ENCODE results near the gene TPRG1L.
"Not testable (repeated sequence)": the region's sequence is repeated elsewhere in the genome, so short reads cannot be mapped to it uniquely, and the experiment has no call there.

Gene TPRG1L

DNA sequence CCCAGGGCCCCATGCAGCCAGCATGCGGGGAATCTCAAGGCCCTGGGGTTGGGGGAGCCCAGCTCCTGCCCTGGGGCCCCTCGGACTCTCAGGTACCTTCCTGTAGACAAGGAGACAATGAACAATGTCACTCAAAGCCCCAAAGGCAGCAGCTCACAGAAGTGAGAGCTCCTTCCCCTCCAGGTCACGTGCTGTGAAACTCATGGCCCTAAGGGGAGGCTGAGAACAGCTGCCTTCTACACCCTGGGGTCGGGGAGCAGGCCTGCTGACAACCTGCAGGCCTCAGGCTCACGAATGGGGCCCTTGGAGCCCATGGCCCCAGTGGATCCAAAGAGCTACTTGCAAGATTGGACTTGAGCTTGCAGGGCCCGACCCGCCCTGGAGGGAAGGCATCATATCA, 16.7 kb upstream of the TPRG1L start:
- in situ Hi-C loops (cut with MboI; ENCODE audit: low sequenced_read_pairs): no loop called here

DNA sequence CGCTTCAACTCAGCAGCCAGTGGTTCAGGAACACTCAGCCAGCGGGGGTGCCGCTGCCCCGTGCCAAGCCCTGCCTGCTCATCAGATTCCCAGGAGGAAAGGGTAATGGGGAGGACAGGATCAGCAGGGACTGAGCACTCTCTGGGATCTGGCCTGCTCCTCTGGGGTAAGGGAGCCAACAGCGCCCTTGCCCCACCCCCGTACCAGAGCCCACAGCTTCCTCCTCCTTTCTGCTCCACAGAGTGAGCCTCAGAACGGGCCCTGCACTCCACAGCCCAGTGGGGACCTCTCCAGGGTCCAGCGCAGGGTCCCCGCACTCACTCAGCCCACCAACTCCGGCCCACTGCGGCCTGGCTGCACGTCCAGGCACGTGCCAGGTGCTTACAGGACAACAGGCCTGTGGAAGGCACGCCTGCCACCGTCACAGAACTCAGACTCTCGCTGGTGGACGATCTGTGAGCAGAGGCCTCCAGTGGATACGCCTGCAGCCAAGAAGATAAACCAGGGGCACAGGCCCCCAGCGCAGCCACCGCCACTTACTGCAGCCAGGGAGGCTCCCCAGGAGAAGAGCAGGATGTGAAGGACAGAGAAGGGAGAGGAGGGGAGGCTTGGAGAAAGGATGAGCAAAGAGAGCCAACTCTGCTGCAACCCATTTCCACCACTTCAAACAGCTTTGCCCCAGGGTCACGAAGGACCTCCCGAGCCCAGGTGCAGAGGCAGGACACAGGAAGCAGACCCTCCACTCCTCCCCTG, 15.6 kb upstream of the TPRG1L start:
- in situ Hi-C loops (cut with MboI; ENCODE audit: low sequenced_read_pairs): no loop called here

DNA sequence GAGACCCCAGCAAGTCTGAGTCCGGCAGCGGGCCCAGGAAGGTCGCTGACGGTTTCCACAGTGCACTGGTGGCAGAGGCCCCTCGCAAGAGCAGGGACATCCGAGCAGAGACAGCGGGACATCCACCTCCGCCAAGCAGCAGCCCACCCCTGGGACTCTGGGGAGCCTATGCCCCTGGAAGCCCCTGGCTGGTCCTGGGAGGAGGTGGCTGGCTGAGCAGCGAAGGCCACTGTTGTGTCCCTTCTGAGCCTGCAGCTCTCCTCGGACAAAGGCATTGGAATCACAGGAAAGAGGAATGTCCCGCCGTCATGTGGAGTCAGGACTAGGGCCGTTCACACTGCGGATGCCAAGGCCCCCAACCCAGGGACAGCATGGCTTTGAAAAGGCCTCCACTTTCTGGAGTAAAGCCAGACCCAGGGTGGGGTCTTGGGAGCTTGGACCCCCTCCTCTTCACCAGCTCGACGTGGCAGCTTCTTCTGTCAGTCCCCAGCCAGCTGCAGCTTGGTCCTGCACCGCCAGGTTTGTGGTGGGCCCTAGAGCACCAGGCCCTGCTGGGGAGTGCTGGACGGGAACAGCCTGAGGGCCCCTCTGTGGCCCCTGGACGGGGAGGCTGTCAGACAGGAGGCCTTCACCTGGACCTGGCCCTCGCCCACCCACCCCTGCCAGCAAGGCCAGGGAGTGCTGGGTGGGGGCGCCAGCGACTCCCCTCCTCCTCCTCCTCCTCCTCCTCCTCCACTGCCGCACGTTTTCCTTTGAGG, 14.9 kb upstream of the TPRG1L start:
- in situ Hi-C loops (cut with MboI; ENCODE audit: low sequenced_read_pairs): no loop called here

DNA sequence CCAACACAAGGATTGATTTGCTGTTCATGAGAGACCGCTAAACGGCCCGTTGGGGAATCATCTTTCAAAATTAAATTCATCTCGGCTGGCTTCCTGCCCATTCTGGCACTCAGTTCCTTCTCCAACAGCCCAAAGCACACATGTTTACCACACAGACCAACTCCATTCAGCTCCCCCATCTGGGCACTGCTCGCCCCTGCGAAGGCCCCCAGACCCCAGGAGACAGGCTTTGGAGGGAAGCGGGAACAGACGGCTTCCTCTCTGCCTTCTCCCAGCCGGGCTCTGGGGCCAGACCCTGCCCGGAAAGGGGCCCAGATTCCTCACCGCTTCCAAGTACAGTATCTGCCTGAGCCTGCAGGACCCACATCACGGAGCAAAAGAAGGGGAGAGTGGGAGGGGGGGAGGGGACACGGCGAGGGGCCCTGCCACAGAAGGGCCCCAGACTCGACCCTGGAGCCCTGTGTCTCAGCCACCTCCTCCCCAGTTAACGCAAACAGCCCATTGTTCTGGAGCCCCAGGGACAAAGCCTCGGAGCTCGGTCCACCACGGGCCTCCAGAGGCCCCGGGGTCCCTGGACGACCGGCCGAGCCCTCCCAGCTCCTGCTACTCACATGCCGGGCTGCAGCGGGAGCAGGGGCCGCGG, 14.2 kb upstream of the TPRG1L start:
- in situ Hi-C loops (cut with MboI; ENCODE audit: low sequenced_read_pairs): no loop called here

DNA sequence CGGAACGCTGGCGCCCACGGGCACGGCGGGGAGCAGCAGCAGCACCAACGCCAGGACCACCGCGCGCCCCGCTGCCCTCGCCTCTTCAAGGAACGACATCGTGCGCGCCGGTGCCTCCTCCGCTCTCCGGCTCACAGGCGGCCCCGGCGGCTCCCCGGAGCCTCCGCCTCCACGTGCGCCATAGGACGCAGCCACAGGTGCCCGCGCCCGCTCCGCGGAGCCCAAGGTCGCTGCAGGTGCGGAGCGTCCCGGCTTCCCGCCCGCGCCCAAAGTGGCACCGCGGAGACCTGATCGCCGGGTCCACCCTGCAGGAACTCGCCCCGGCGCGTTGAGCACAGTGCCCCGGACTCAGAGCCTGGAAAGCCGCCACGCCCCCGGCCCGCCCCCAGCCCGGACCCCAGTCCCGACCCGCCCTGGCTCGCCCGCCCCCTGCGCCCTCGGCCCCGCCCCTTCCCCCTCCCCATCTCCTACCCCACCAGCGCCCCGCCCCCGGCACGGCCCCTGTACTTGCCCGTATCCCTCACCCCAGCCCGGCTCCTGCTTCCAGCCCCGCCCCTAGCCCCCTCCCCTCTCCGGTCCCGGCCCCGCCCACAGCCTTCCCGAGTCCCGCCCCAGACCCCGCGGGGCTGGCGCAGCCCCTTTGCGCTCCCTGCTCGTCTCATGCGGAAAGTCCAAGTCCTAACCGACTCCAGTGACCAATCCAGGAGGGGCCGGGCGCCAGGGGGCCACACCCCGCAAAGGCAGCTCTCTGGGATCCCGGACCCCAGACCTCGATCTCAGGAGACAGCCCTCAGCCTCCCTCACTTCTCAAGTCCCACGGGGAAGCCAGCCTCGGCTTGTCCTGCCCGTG, 13.4 kb upstream of the TPRG1L start, which contains the start of gene MEGF6:
MEGF6 (minus strand) TSS at position 339 of the 850 bp plus-strand sequence; CDS start at position 99, 240 bp downstream.
- in situ Hi-C loops (cut with MboI; ENCODE audit: low sequenced_read_pairs): no loop called here

DNA sequence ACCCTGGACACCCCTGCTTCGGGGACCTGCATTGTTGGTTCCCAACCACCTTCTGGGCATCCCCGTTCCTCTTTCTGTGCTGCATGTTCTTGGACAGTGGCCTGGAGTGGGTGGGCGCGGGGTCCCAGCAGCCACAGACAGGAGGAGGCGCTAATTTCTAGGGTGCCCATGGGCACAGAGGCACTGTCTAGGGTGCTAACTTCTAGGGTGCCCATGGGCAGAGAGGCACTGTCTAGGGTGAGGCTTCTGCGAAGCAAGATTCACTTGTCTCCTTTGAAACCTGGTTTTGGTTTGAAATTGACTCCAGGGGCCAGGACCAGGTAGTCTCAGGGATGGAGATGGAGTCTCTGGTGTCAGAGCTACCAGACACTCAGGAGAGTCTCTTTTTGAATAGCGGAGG, 12.7 kb upstream of the TPRG1L start:
- in situ Hi-C loops (cut with MboI; ENCODE audit: low sequenced_read_pairs): no loop called here

DNA sequence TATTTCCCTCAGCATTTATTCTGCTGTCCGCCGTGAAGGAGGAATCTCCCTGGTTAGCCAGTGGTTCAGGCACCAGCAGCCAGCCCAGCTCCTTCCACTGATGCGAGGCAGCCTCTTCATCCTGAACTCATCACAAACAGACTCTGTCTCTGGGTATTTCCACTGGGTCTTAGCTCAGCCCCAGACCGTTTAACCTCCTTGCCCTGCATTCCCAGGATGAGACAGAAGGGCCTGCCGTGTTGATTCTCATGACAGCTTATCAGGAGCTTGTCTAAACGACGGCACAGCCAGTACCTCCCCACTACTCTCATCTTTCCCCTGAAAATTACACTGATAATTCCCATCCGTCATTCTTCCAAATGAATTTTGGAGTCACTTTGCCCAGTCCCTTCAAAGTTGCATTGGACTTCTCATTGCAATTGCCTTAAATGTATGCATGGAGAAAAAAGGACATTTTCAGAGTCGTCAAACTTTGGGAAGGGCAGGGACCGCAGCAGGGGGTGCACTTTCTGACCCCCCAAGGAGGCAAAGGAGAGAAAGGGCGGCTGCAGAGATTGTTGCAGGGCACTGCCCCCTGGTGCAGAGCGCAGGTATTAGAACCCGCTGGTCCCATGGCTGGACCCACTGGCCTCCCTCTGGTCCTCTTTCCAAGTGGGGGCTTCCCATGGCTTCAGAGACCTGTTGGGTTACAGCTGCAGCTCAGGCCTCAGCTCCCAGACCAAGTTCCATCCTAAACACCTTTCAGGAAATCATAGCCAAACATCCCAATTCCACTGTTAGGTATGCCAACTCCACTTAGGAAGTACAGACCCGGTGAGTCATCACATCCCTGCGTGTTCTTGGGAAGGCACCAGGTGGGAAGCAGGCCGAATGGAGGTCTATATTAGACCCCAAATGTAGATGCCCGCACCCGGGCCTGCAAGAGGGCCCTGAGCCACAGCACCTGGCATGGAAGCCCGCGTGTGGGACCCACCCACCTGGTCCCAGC, 9.8 kb upstream of the TPRG1L start:
- in situ Hi-C loops (cut with MboI; ENCODE audit: low sequenced_read_pairs): no loop called here

DNA sequence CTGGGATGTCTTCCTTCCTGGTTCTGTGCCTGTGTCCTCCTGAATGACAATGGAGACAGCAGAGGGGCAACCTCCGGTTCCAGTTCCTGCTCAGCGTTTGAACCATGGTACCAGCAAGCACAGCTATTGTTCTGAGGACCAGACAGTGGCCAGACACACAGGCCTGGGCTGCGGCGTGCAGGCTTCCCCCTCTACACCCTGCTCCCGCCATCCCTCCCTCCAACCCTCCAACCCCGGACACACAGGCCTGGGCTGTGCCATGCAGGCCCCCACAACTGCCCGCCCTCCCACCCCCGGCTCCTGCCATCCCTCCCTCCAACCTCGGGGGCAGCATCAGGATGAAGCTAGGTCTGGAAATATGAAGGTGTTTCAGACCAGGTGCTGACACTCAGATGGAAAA, 8.0 kb upstream of the TPRG1L start:
- in situ Hi-C loops (cut with MboI; ENCODE audit: low sequenced_read_pairs): no loop called here

DNA sequence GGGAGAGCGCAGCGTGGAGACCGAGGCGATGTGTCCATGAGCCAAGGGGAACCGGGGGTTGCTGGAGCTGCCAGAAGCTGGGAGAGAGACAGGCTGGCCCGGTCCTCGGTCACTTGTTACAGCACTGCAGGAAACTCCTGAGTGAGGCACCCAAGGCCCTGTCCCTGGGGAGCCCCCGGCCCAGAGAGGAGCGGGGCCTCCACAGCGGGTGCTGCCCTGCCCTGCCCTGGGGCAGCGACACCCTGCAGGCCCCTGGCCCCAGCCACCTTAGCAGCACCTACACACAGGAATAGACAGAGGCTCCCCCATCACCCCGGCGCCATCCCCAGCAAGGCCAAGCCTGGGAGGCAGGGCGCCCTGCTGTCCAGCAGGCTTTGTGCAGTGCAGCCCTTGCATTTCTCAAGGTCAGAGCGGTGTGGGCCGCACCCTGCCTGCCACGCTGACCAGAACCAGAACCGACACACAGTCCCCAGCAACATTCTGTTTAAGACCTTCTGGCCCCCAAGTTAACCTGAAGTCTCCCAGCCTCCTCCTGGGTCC, 6.9 kb upstream of the TPRG1L start:
- in situ Hi-C loops (cut with MboI; ENCODE audit: low sequenced_read_pairs): no loop called here

DNA sequence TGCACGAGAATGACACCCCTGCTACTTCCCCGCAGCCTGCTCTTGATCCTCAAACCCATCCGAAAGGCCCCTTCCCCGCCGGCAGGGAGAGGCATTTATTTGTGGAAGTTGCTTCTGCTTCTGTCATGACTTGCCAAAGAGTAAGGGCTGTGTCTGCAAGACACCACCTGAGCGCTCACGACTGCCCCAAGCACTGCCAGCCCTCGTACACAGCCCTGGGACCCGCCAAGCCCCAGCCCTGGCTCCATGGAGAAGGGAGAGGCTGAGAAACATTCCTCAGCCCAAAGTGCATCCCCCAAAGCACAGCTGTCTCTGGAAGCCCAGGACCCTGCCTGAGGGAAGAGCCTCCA, 6.3 kb upstream of the TPRG1L start:
- in situ Hi-C loops (cut with MboI; ENCODE audit: low sequenced_read_pairs): no loop called here

DNA sequence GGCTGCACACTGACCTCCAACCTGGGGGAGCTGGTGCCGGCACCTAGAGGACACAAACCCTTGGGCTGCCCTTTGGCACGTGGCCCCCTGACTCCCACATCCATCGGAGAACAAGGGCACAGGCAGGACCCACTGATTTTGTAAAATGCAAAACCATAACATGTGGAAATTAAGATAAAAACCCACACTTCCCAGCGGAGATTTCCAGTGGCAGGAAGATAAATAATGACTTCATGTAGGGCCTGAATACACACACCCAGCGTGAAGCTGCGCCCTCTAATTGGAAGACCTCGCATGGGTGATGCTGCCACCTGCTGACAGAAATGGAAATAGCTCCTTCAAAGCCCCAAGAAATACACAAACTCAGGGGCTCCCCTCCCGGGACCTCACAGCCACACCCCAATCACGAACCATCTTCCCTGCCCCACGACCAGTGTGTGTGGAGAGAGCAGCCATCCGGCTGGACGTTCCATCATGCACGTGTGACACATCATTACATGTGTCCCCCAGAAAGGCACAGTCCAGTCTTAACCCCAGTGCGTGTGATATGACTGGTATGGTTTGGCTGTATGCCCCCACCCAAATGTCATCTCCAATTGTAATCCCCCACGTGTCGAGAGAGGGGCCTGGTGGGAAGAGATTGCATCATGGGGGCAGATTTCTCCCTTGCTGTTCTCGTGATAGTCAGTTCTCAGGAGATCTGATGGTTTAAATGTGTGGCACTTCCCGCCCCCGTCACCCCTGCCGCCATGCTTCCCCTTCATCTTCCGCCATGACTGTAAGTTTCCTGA, 5.7 kb upstream of the TPRG1L start:
- in situ Hi-C loops (cut with MboI; ENCODE audit: low sequenced_read_pairs): no loop called here

DNA sequence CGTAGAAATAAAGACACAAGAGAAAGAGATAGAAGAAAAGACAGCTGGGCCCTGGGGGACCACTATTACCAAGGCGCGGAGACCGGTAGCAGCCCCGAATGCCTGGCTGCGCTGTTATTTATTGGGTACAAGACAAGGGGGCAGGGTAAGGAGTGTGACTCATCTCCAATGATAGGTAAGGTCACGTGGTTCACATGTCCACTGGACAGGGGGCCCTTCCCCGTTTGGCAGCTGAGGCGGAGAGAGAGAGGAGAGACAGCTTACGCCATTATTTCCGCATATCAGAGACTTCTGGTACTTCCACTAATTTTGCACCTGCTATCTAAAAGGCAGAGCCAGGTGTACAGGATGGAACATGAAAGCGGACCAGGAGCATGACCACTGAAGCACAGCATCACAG, 4.1 kb upstream of the TPRG1L start:
- in situ Hi-C loops (cut with MboI; ENCODE audit: low sequenced_read_pairs): no loop called here

DNA sequence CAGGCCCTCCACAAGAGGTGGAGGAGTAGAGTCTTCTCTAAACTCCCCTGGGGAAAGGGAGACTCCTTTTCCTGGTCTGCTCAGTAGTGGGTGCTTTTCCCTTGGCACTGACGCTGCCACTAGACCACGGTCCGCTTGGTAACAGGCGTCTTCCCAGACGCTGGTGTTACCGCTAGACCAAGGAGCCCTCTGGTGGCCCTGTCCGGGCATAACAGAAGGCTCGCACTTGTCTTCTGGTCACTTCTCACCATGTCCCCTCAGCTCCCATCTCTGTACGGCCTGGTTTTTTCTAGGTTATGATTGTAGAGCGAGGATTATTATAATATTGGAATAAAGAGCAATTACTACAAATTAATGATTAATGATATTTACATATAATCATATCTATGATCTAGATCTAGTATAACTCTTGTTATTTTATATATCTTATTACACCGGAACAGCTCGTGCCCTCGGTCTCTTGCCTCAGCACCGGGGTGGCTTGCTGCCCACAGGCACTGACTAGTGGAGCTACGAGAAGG, 3.6 kb upstream of the TPRG1L start:
- in situ Hi-C loops (cut with MboI; ENCODE audit: low sequenced_read_pairs): not testable (repeated sequence)

DNA sequence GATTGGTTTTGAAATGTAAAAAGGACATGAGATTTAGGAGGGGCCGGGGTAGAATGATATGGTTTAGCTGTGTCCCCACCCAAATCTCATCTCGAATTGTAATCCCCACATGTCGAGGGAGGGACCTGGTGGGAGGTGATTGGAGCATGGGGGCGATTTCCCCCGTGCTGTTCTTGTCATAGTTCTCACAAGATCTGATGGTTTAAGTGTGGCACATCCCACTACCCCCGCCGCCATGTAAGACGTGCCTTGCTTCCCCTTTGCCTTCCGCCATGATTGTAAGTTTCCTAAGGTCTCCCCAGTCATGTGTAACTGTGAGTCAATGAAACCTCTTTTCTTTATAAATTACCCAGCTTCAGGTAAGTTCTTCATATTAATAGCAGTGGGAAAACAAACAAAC, 2.7 kb upstream of the TPRG1L start:
- in situ Hi-C loops (cut with MboI; ENCODE audit: low sequenced_read_pairs): not testable (repeated sequence)

DNA sequence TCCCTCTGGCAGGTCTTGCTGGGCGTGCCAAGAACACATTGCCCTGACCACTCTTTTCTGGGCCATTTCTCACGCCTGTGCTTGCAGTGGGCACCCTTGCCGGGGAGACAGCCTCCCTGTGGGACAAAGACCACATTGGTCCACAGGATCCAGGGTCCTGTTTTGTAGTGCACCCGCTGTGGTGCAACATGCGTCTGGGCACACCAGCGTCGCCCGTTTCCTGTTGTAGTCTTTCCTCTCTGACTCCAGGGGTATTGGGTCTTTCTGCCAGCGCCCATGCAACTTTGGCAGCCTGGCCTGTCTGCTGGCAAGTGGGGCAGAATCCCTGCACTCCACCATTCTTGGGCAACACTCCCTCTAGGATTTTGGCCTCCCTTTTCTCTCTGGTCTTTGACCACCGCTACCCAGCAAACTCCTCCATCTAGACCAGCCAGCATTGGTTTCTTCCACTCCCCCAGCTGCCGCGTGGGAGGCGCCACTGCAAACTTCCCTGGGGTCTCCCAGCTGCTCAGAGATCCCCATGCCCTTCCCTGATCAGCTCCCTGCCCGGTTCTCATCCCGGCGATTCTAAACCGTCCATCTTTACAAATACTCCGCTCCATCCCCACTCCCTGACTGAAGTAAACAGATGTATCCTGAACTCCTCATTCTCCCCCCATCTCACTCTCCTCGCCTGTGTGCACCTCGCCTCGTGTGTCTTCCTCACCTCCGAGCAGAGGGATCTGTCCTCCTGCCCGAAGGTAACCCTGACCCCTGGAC, 1.2 kb upstream of the TPRG1L start:
- in situ Hi-C loops (cut with MboI; ENCODE audit: low sequenced_read_pairs): no loop called here

DNA sequence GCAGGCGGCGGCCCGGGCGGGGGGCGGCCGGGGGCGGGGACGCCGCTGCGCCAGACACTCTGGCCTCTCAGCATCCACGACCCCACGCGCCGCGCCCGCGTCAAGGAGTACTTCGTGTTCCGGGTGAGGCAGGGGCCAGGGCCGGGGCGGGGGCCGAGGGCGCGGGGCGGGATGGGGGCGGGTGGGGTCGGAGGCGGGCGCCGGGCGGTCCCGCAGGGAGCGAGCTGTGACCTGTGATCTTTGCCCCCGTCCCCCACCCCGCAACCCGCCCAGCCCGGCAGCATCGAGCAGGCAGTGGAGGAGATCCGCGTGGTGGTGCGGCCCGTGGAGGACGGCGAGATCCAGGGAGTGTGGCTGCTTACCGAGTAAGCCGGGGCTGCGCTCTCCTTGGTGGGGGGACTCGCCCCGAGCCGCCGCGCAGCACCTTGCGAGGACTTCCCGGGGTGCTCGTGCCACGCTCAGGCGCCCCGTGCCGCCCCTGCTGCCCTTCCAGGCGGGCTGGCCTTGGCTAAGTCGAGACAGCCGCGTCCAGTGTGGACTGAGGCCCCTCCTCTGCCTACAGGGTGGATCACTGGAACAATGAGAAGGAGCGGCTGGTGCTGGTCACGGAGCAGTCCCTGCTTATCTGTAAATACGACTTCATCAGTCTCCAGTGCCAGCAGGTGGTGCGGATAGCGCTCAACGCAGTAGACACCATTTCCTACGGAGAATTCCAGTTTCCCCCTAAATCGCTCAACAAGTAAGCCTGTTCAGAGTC, 514 bp downstream of the TPRG1L start:
- in situ Hi-C loops (cut with MboI; ENCODE audit: low sequenced_read_pairs): no loop called here

DNA sequence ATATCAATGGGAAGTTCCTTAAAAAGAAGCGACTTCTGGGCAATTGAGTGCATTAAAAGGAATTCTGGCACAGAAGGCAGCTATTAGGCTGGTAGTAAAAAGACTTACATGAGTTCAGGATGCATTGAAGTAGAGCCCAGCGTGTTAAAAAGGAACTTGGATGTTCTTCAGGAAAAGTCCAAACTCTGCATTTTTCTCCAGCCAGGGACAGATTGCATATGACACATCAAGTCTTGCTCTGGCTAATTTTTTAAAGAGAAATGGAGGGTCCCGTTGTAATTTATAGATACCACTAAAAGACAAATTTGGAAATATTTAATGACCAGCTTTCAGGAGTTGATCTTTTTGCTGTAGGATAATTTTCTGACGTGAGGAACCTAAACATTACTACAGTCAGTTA, 1.2 kb downstream of the TPRG1L start:
- in situ Hi-C loops (cut with MboI; ENCODE audit: low sequenced_read_pairs): no loop called here
